Endothelial cell of umbilical vein (primary cell): ENCODE data around the gene SIAE. TPM values are rescaled to one million over a fixed set of nuclear protein-coding genes. Genes with fewer than 3 reads are reported as not detected.
"Not testable (repeated sequence)": the region's sequence is repeated elsewhere in the genome, so short reads cannot be mapped to it uniquely, and the experiment has no call there.

Experiments
- BruUV-seq: library from RNA; stranded (reverse); fragments of 400-500 nt; replicated peaks from 2 replicates; lab custom pipeline; 2021; lab: Mats Ljungman, UMichigan
- CTCF ChIA-PET: fragments of 300-600, 350-600 bp; sonication (Branson Sonifier 250); formaldehyde crosslinking; loops from one replicate; lab custom pipeline; 2021; ENCODE audit warnings: antibody characterized with exemption, inconsistent platforms; lab: Charles Lee
- POLR2A ChIA-PET: fragments of 300-600, 350-600 bp; sonication (Branson Sonifier 250); formaldehyde crosslinking; loops from one replicate; lab custom pipeline; 2021; ENCODE audit warnings: antibody characterized with exemption, inconsistent platforms; lab: Charles Lee
- DNase-seq: peaks from one replicate; pipeline ENCODE4 v3.0.0-alpha.2; 2011; ENCODE audit warnings: low read depth, low spot score
- FAIRE-seq: peaks from 2 replicates; lab custom pipeline; 2011; peaks lifted over from hg19 to GRCh38; lab: Jason Lieb, UNC
- H2AFZ ChIP-seq: 2 replicates; pipeline ENCODE4 v1.6.0; 2012; ENCODE audit warnings: low read depth, low read length, control low read depth, inconsistent platforms
- H3K27ac ChIP-seq: 2 replicates; pipeline ENCODE4 v1.5.1; 2011; ENCODE audit warnings: low read depth, mild to moderate bottlenecking, control low read depth, low read length, moderate library complexity; ENCODE audit not compliant: insufficient read depth
- H3K27me3 ChIP-seq, 2 experiments: 2 replicates each; pipeline versions ENCODE4 v1.6.0 to v1.6.1; 2011; ENCODE audit warnings: low read length in 2 of 2, mixed read lengths in 1 of 2; ENCODE audit not compliant: control insufficient read depth in 2 of 2, insufficient read depth in 2 of 2
- H3K36me3 ChIP-seq, 2 experiments: 2 replicates in 1 of 2; 3 replicates in 1 of 2; pipeline ENCODE4 v1.5.1; 2011; ENCODE audit warnings: low read length in 2 of 2, mild to moderate bottlenecking in 1 of 2, moderate library complexity in 1 of 2; ENCODE audit not compliant: control insufficient read depth in 2 of 2, insufficient read depth in 2 of 2; ENCODE audit errors: extremely low read depth in 1 of 2
- H3K4me1 ChIP-seq: 3 replicates; pipeline ENCODE4 v1.5.1; 2011; ENCODE audit warnings: mild to moderate bottlenecking, low read length; ENCODE audit not compliant: control insufficient read depth, insufficient read depth; ENCODE audit errors: extremely low read depth
- H3K4me2 ChIP-seq: 2 replicates; pipeline ENCODE4 v1.6.1; 2011; ENCODE audit warnings: low read length, control low read depth, mixed read lengths; ENCODE audit not compliant: insufficient read depth
- H3K4me3 ChIP-seq, 3 experiments: fragments of 200-600 bp in 1 of 3; sonication (generic), shearing (Covaris generic) in 1 of 3; replicated peaks in 1 of 3; 2 replicates each; pipeline ENCODE4 v1.5.1; 2011 to 2016; ENCODE audit warnings: control low read depth in 3 of 3, low read length in 3 of 3, mild to moderate bottlenecking in 2 of 3, inconsistent platforms in 1 of 3, low read depth in 1 of 3, moderate library complexity in 1 of 3; ENCODE audit not compliant: insufficient read depth in 1 of 3
- H3K79me2 ChIP-seq: 2 replicates; pipeline ENCODE4 v1.6.0; 2012; ENCODE audit warnings: low read length, inconsistent platforms; ENCODE audit not compliant: control insufficient read depth, insufficient read depth
- H3K9ac ChIP-seq: replicated peaks from 2 replicates; pipeline ENCODE3; 2011; ENCODE audit warnings: low read length, control low read depth; ENCODE audit not compliant: insufficient read depth; ENCODE audit errors: extremely low read depth
- H3K9me1 ChIP-seq: replicated peaks from 3 replicates; pipeline ENCODE4 v1.6.0; 2011; ENCODE audit warnings: mild to moderate bottlenecking, low read length; ENCODE audit not compliant: control insufficient read depth, insufficient read depth; ENCODE audit errors: extremely low read depth
- H3K9me3 ChIP-seq: replicated peaks from 2 replicates; pipeline ENCODE4 v1.5.1; 2012; ENCODE audit warnings: low read length, inconsistent platforms; ENCODE audit not compliant: control insufficient read depth, insufficient read depth
- H4K20me1 ChIP-seq: replicated peaks from 2 replicates; pipeline ENCODE3; 2011; ENCODE audit warnings: mild to moderate bottlenecking, low read length; ENCODE audit not compliant: control insufficient read depth, insufficient read depth; ENCODE audit errors: extremely low read depth
- EZH2 ChIP-seq: IDR thresholded peaks from 2 replicates; pipeline ENCODE4 v1.6.1; 2012; ENCODE audit warnings: borderline replicate concordance, low read depth, mild to moderate bottlenecking, moderate library complexity, low read length, inconsistent platforms; ENCODE audit not compliant: severe bottlenecking
- FOS ChIP-seq: IDR thresholded peaks from 2 replicates; pipeline ENCODE4 v1.6.1; 2011; ENCODE audit warnings: mild to moderate bottlenecking, low read length, moderate library complexity, borderline replicate concordance; ENCODE audit not compliant: insufficient read depth
- GATA2 ChIP-seq: IDR thresholded peaks from 2 replicates; pipeline ENCODE4 v1.7.0; 2011; ENCODE audit warnings: low read depth, mild to moderate bottlenecking, moderate library complexity, mixed read lengths, low read length; ENCODE audit not compliant: insufficient read length, insufficient read depth
- JUN ChIP-seq: IDR thresholded peaks from 2 replicates; pipeline ENCODE4 v1.6.1; 2011; ENCODE audit warnings: borderline replicate concordance, low read depth; ENCODE audit not compliant: insufficient read length, insufficient read depth
- MAX ChIP-seq: IDR thresholded peaks from 2 replicates; pipeline ENCODE4 v1.6.1; 2011; ENCODE audit not compliant: insufficient read depth, insufficient read length
- MYC ChIP-seq: IDR thresholded peaks from one replicate; pipeline ENCODE4 v1.6.1; 2011; ENCODE audit warnings: mild to moderate bottlenecking, low read depth, low read length
- POLR2A ChIP-seq: IDR thresholded peaks from 2 replicates; pipeline ENCODE4 v1.6.1; 2012; ENCODE audit warnings: low read depth, mild to moderate bottlenecking, control low read depth, low read length
- POLR2AphosphoS5 ChIP-seq: IDR thresholded peaks from 2 replicates; pipeline ENCODE4 v1.6.1; 2012; ENCODE audit warnings: low read depth, mild to moderate bottlenecking, control low read depth, low read length, moderate library complexity; ENCODE audit not compliant: insufficient read depth
- dilution Hi-C: fragments of 300-500 bp; cut with MboI; formaldehyde crosslinking; loops from one replicate; pipeline ENCODE4 v1.15.0; 2019; ENCODE audit warnings: low sequenced_read_pairs; ENCODE audit not compliant: extremely low pct_ligation_motif_present
- intact Hi-C: fragments of 100-400 bp; cut with micrococcal nuclease; formaldehyde crosslinking; loops from one replicate; pipeline ENCODE4 v1.10.0; 2022
- polyA plus RNA-seq, 4 experiments: library from polyadenylated mRNA; depleted of rRNA in 3 of 4; stranded (reverse) in 3 of 4; unstranded in 1 of 4; fragments of >200 nt; gene quantifications; 2 replicates each; pipeline versions ENCODE4 v1.2.1 to v1.2.3, GENCODE V29; 2011 to 2012; ENCODE audit warnings: missing spikeins in 1 of 4
- total RNA-seq: library from RNA; stranded (reverse); gene quantifications from 2 replicates; pipeline ENCODE4 v1.2.3, GENCODE V29; 2021
- TF ChIP-seq, protein P1 (sequence below), 2 donors: IDR thresholded peaks; 1 replicate in 1 of 2; 2 replicates in 1 of 2; pipeline ENCODE4 v1.5.1; 2011; ENCODE audit warnings: low read length in 2 of 2, mild to moderate bottlenecking in 2 of 2, moderate library complexity in 2 of 2, control low read depth in 1 of 2, inconsistent platforms in 1 of 2, low read depth in 1 of 2; ENCODE audit not compliant: insufficient read depth in 1 of 2; ENCODE audit errors: extremely low read depth in 1 of 2

Gene SIAE
- total and polyA plus RNA-seq, 2 donors (not counting 3 experiments of a cell fraction or from before 2014, with no cell fraction given), result 16.9 to 23.9 TPM

DNA sequence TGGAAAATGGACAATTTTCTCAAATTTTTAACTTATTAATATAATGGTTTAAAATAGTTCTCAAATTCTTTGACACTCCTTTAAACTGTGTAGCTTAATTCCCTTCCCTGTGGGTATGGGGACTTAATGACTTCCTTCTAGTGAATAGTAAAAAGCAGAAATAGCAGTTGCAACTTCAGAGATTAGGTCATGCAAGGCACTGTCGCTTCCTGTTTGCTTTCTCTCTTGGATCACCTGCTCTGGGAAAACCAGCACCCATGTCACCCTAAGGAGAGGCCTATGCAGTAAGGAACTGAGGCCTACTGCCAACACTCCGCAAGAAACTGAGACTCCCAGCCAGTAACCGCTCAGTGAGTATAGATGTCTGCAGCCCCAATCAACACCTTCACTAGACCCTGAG, 67.8 kb downstream of the SIAE start:
- dilution Hi-C loops, result no loop called here
- H2AFZ ChIP-seq, result no peak overlapping the region
- no peak overlapping the region for H3K9ac ChIP-seq
- no peaks in the 10 kb centered on the region for H3K36me3 ChIP-seq
- H3K4me1 ChIP-seq, result no peaks in the 10 kb centered on the region
- ChIA-PET CTCF (no interaction called here), POLR2A (no interaction called here)
- H3K9me3 ChIP-seq, result no peaks in the 10 kb centered on the region
- H4K20me1 ChIP-seq, result no peaks in the 10 kb centered on the region
- intact Hi-C loops, result no loop called here
- BruUV-seq, result no TSS peak
- H3K27ac ChIP-seq, result no peak overlapping the region
- no peak overlapping the region for H3K4me2 ChIP-seq
- H3K79me2 ChIP-seq, result no peaks in the 10 kb centered on the region
- H3K9me1 ChIP-seq, result no peaks in the 10 kb centered on the region
- DNase-seq (no peak), FAIRE-seq (no peak)
- H3K27me3 ChIP-seq, result peaks cover 0 to 3% of the 10 kb centered on the region in 2 experiments
- TF ChIP-seq EZH2, result no peak
- no peak for TF ChIP-seq GATA2
- no peak for TF ChIP-seq JUN
- no peak for TF ChIP-seq POLR2AphosphoS5
- TF ChIP-seq MYC, result no peak
- TF ChIP-seq, protein P1, sequence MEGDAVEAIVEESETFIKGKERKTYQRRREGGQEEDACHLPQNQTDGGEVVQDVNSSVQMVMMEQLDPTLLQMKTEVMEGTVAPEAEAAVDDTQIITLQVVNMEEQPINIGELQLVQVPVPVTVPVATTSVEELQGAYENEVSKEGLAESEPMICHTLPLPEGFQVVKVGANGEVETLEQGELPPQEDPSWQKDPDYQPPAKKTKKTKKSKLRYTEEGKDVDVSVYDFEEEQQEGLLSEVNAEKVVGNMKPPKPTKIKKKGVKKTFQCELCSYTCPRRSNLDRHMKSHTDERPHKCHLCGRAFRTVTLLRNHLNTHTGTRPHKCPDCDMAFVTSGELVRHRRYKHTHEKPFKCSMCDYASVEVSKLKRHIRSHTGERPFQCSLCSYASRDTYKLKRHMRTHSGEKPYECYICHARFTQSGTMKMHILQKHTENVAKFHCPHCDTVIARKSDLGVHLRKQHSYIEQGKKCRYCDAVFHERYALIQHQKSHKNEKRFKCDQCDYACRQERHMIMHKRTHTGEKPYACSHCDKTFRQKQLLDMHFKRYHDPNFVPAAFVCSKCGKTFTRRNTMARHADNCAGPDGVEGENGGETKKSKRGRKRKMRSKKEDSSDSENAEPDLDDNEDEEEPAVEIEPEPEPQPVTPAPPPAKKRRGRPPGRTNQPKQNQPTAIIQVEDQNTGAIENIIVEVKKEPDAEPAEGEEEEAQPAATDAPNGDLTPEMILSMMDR (IDR thresholded peaks at IDR 0.05; ENCODE audit: extremely low read depth in 1 of 2, insufficient read depth in 1 of 2, low read depth in 1 of 2, low read length in 2 of 2), result no peak
- no peak for TF ChIP-seq POLR2A
- no peak for TF ChIP-seq MAX
- no peak for TF ChIP-seq FOS
- no peak overlapping the region for H3K4me3 ChIP-seq

GRCh38 chr11:124602723-124603122, 70.8 kb downstream of the SIAE start:
- H3K9me1 ChIP-seq, dilution Hi-C loops, BruUV-seq, FAIRE-seq, H3K36me3 ChIP-seq, intact Hi-C loops, POLR2A ChIA-PET, H2AFZ ChIP-seq, H4K20me1 ChIP-seq, H3K9me3 ChIP-seq, DNase-seq, H3K4me3 ChIP-seq, H3K79me2 ChIP-seq, H3K9ac ChIP-seq, H3K27ac ChIP-seq, H3K4me1 ChIP-seq, H3K4me2 ChIP-seq: not testable (repeated sequence)
- H3K27me3 ChIP-seq, result peaks cover 2 to 13% of the 10 kb centered on the region in 2 experiments
- CTCF ChIA-PET, result interaction anchor here (1.2 to 1.4 kb wide), 2 partner anchors 16 to 17 kb away, joined by 3 read pairs; no protein-coding TSS in a partner anchor
